Transverse colon (tissue), 4 donors: Measurements from ENCODE around the gene CYTH4. TPM values are rescaled to one million over a fixed set of nuclear protein-coding genes. Genes with fewer than 3 reads are reported as not detected.

Experiments used
- DNase-seq: peaks from one replicate; pipeline ENCODE4 v3.0.0-alpha.2; 2019
- H3K27ac ChIP-seq, 4 donors: fragments of 200-600 bp; sonication (generic); 2 replicates each; pipeline ENCODE4 v1.5.1; 2016 to 2018; ENCODE audit warnings: inconsistent platforms in 4 of 4
- H3K27me3 ChIP-seq: fragments of 200-600 bp; sonication (generic); 2 replicates; pipeline ENCODE4 v1.5.1; 2017; ENCODE audit warnings: inconsistent platforms
- H3K36me3 ChIP-seq, 4 donors: fragments of 200-600 bp; sonication (generic); 2 replicates each; pipeline ENCODE4 v1.5.1; 2017 to 2019; ENCODE audit warnings: inconsistent platforms in 4 of 4
- H3K4me1 ChIP-seq, 4 donors: fragments of 200-600 bp; sonication (generic); 2 replicates each; pipeline ENCODE4 v1.5.1; 2017 to 2020; ENCODE audit warnings: inconsistent platforms in 4 of 4
- H3K4me3 ChIP-seq, 4 donors: fragments of 200-600 bp; sonication (generic); 1 replicate in 1 of 4; 2 replicates in 3 of 4; pipeline versions ENCODE4 v1.5.1 to v1.6.1; 2017 to 2019; ENCODE audit warnings: inconsistent platforms in 4 of 4
- H3K9me3 ChIP-seq, 2 donors: fragments of 200-600 bp; sonication (generic); 2 replicates each; pipeline ENCODE4 v1.5.1; 2017 to 2019; ENCODE audit warnings: inconsistent platforms in 2 of 2
- CTCF ChIP-seq, 5 experiments: fragments of 200-600 bp in 3 of 5; fragments of 450-650 bp in 2 of 5; sonication (generic) in 3 of 5; IDR thresholded peaks; 1 replicate in 2 of 5; 2 replicates in 3 of 5; pipeline ENCODE4 v1.5.1; 2016 to 2017; ENCODE audit warnings: antibody characterized with exemption in 5 of 5, inconsistent platforms in 3 of 5, mild to moderate bottlenecking in 2 of 5, moderate library complexity in 1 of 5
- EP300 ChIP-seq: sonication (generic); formaldehyde crosslinking; IDR thresholded peaks from one replicate; pipeline ENCODE4 v1.6.1; 2017; ENCODE audit warnings: antibody characterized with exemption, low read depth
- POLR2A ChIP-seq: fragments of 450-650 bp; IDR thresholded peaks from one replicate; pipeline ENCODE4 v1.6.1; 2016; ENCODE audit warnings: antibody characterized with exemption, mild to moderate bottlenecking, moderate library complexity
- POLR2AphosphoS5 ChIP-seq, 3 donors: sonication (generic); formaldehyde crosslinking; IDR thresholded peaks; one replicate each; pipeline ENCODE4 v1.6.1; 2016; ENCODE audit warnings: antibody characterized with exemption in 3 of 3
- WGBS, 2 donors: methylation state at CpG; one replicate each; pipeline ENCODE4 v1.1.5; 2018; ENCODE audit warnings: low coverage in 1 of 2; 5-methylcytosine and 5-hydroxymethylcytosine counted together
- in situ Hi-C, 4 donors: fragments of 200-750 bp; cut with MboI; loops; one replicate each; pipeline versions ENCODE4 v1.15.0 to v1.15.1; 2017; ENCODE audit warnings: low sequenced_read_pairs in 3 of 4, low pct_ligation_motif_present in 1 of 4, low pct_unique_long_range_greater_than_20kb in 1 of 4
- intact Hi-C: fragments of 100-400 bp; cut with DNase I; formaldehyde crosslinking; loops from one replicate; pipeline ENCODE4 v1.15.1; 2023; ENCODE audit warnings: low total_unique reads
- total RNA-seq, 4 donors: library from RNA; depleted of rRNA; stranded (reverse); fragments of >200 nt; gene quantifications; one replicate each; pipeline ENCODE4 v1.1.0, GENCODE V29; 2016

Gene CYTH4
- total RNA-seq, 4 donors from 2014 or later, result 1.4 to 26.9 (median 10.6) TPM

- TF ChIP-seq CTCF (IDR thresholded peaks at IDR 0.05), result no peak
- TF ChIP-seq POLR2AphosphoS5 (IDR thresholded peaks at IDR 0.05), result no peak
- no peak for TF ChIP-seq EP300
- TF ChIP-seq POLR2A, result no peak
- Histone ChIP-seq H3K27me3 (peaks cover 94% of the 10 kb centered on the region), H3K27ac (no peak overlapping the region), H3K4me1 (peaks cover 0 to 23% (median 5%) of the 10 kb centered on the region in 4 donors), H3K36me3 (no peaks in the 10 kb centered on the region), H3K4me3 (no peak overlapping the region), H3K9me3 (no peaks in the 10 kb centered on the region)
- intact Hi-C loops, result no loop called here
- in situ Hi-C loops, result no loop called here
- no peak for DNase-seq
- 40% methylated on average over 6 of the region's 7 CpGs; no CpG with 5 or more reads in 1 of the 2 donors for WGBS, 2 donors
Measured at GRCh38 chr22:37331034-37331428, 48.7 kb downstream of the CYTH4 start.

- H3K9me3 ChIP-seq, result no peaks in the 10 kb centered on the region
- no peak overlapping the region for H3K27ac ChIP-seq
- TF ChIP-seq EP300 (no peak), POLR2AphosphoS5 (IDR thresholded peaks at IDR 0.05) (no peak), CTCF (IDR thresholded peaks at IDR 0.05) (no peak), POLR2A (no peak)
- WGBS, 2 donors, result 57% methylated on average over 9 of the region's 9 CpGs; no CpG with 5 or more reads in 1 of the 2 donors
- in situ Hi-C loops, result no loop called here
- no peak overlapping the region for H3K4me3 ChIP-seq
- peaks cover 0 to 23% (median 5%) of the 10 kb centered on the region in 4 donors for H3K4me1 ChIP-seq
- no peak for DNase-seq
- intact Hi-C loops, result no loop called here
- peaks cover 92% of the 10 kb centered on the region for H3K27me3 ChIP-seq
- no peaks in the 10 kb centered on the region for H3K36me3 ChIP-seq
Measured at GRCh38 chr22:37331856-37332536, 49.7 kb downstream of the CYTH4 start.

- intact Hi-C loops, result no loop called here
- Histone ChIP-seq H3K4me3 (no peak overlapping the region), H3K36me3 (no peaks in the 10 kb centered on the region), H3K9me3 (no peaks in the 10 kb centered on the region), H3K27ac (no peak overlapping the region), H3K4me1 (peaks cover 0 to 24% (median 5%) of the 10 kb centered on the region in 4 donors), H3K27me3 (peaks cover 82% of the 10 kb centered on the region)
- in situ Hi-C loops, result no loop called here
- no peak for DNase-seq
- WGBS, 2 donors, result 42 to 85% methylated on average over 1 to 11 of the region's 11 CpGs
- no peak for TF ChIP-seq CTCF (IDR thresholded peaks at IDR 0.05)
- TF ChIP-seq POLR2A, result no peak
- TF ChIP-seq EP300, result no peak
- no peak for TF ChIP-seq POLR2AphosphoS5 (IDR thresholded peaks at IDR 0.05)
Measured at GRCh38 chr22:37333724-37334460, 51.6 kb downstream of the CYTH4 start.

GRCh38 chr22:37334461-37334858 is 52.2 kb downstream of the CYTH4 start:
- H3K27ac ChIP-seq, result no peak overlapping the region
- H3K9me3 ChIP-seq, result no peaks in the 10 kb centered on the region
- no peak overlapping the region for H3K4me3 ChIP-seq
- in situ Hi-C loops, result no loop called here
- H3K4me1 ChIP-seq, result peaks cover 0 to 24% (median 5%) of the 10 kb centered on the region in 4 donors
- WGBS, 2 donors, result 5% methylated on average over 39 of the region's 42 CpGs; no CpG with 5 or more reads in 1 of the 2 donors
- no peak for DNase-seq
- no peak for TF ChIP-seq POLR2A
- TF ChIP-seq POLR2AphosphoS5 (IDR thresholded peaks at IDR 0.05), result no peak
- no peak for TF ChIP-seq EP300
- no peak for TF ChIP-seq CTCF (IDR thresholded peaks at IDR 0.05)
- intact Hi-C loops, result no loop called here
- H3K27me3 ChIP-seq, result peaks cover 78% of the 10 kb centered on the region
- no peaks in the 10 kb centered on the region for H3K36me3 ChIP-seq
